Motor neuron (in vitro differentiated cells): ENCODE data around the gene TCN2. TPM values are rescaled to one million over a fixed set of nuclear protein-coding genes. Genes with fewer than 3 reads are reported as not detected.

Source experiments
- ATAC-seq, 8 experiments: fragments of 200-7000 bp; cut with Tn5 transposase; replicated peaks in 6 of 8; 2 replicates each; pipeline ENCODE4 v1.8.0; 2021; ENCODE audit warnings: mild to moderate bottlenecking in 8 of 8, moderate library complexity in 8 of 8
- H3K27ac ChIP-seq, 2 donors: fragments of 250-450 bp; sonication (Bioruptor Pico); 2 replicates each; pipeline ENCODE4 v1.9.0; 2021; ENCODE audit warnings: antibody characterized with exemption in 2 of 2, mild to moderate bottlenecking in 2 of 2, moderate library complexity in 1 of 2
- H3K4me1 ChIP-seq, 2 donors: fragments of 250-450 bp; sonication (Bioruptor Pico); replicated peaks in 1 of 2; 2 replicates each; pipeline ENCODE4 v1.6.1; 2021; ENCODE audit warnings: antibody characterized with exemption in 2 of 2, mild to moderate bottlenecking in 2 of 2, moderate library complexity in 1 of 2
- H3K4me3 ChIP-seq, 5 donors: fragments of 250-450 bp; sonication (Bioruptor Pico); 2 replicates each; pipeline ENCODE4 v1.9.0; 2021; ENCODE audit warnings: antibody characterized with exemption in 5 of 5, mild to moderate bottlenecking in 5 of 5, moderate library complexity in 4 of 5
- WGBS, 10 experiments: fragments of 450-650 bp; shearing (Covaris generic); methylation state at CpG; one replicate each; pipeline ENCODE4 v1.0.0; 2022; 5-methylcytosine and 5-hydroxymethylcytosine counted together
- in situ Hi-C, 9 experiments: fragments of 400-800 bp; cut with MboI; loops; one replicate each; pipeline ENCODE4 v1.15.0; 2021; ENCODE audit warnings: low sequenced_read_pairs in 9 of 9, low pct_unique_long_range_greater_than_20kb in 2 of 9; ENCODE audit not compliant: unreplicated experiment in 9 of 9
- total RNA-seq, 8 experiments: library from RNA; unstranded; fragments of 300-600 nt; gene quantifications; 2 replicates each; pipeline versions ENCODE4 v1.2.3 to v1.2.4, GENCODE V29; 2022

Gene TCN2
- total RNA-seq, 8 experiments from 2014 or later, result 1.8 to 70.6 (median 7.9) TPM

GRCh38 chr22:30646518-30647160 lies 39.7 kb downstream of the TCN2 start:
- Histone ChIP-seq H3K27ac (no peak overlapping the region), H3K4me3 (no peak overlapping the region), H3K4me1 (no peaks in the 10 kb centered on the region)
- no peak for ATAC-seq
- WGBS, 10 experiments, result 97 to 100% (median 100%) methylated on average over 1 to 10 of the region's 25 CpGs; no CpG with 5 or more reads in 7 of the 10 experiments
- in situ Hi-C loops, result loop anchor here in 2 of 9 experiments (25.0 kb wide), 1 partner anchor 116 kb away; no protein-coding TSS in a partner anchor

DNA sequence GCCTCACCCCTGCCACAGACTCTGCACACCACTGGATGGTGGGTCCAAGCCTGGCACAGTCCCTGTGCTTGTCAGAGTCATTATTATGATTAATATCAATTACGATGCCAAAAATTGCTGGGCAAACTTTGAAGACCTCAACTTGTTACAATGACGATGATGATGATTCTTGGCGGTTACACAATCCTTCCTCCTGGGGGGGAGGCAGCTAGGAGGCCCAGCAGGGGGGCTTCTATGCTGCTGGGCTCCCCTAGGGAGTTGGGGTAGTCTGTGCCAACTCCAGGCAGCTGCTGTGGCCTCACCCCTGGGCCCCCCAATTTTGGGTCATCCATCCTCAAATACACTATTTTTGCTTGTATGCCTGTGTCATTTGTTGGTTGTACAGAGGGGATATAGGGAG lies 40.6 kb downstream of the TCN2 start:
- 76 to 93% methylated on average over 3 of the region's 3 CpGs; no CpG with 5 or more reads in 8 of the 10 experiments for WGBS, 10 experiments
- in situ Hi-C loops, result loop anchor here in 2 of 9 experiments (25.0 kb wide), 1 partner anchor 115 kb away; no protein-coding TSS in a partner anchor
- Histone ChIP-seq H3K4me3 (no peak overlapping the region), H3K4me1 (no peaks in the 10 kb centered on the region), H3K27ac (no peak overlapping the region)
- ATAC-seq, result no peak

- no peak overlapping the region for H3K27ac ChIP-seq
- H3K4me3 ChIP-seq, result no peak overlapping the region
- H3K4me1 ChIP-seq, result no peaks in the 10 kb centered on the region
- in situ Hi-C loops, result loop anchor here in 2 of 9 experiments (25.0 kb wide), 1 partner anchor 113 kb away; no protein-coding TSS in a partner anchor
- ATAC-seq, result no peak
- 40 to 100% (median 100%) methylated on average over 1 of the region's 3 CpGs; no CpG with 5 or more reads in 6 of the 10 experiments for WGBS, 10 experiments
Observed at GRCh38 chr22:30648825-30649224, 41.9 kb downstream of the TCN2 start.

DNA sequence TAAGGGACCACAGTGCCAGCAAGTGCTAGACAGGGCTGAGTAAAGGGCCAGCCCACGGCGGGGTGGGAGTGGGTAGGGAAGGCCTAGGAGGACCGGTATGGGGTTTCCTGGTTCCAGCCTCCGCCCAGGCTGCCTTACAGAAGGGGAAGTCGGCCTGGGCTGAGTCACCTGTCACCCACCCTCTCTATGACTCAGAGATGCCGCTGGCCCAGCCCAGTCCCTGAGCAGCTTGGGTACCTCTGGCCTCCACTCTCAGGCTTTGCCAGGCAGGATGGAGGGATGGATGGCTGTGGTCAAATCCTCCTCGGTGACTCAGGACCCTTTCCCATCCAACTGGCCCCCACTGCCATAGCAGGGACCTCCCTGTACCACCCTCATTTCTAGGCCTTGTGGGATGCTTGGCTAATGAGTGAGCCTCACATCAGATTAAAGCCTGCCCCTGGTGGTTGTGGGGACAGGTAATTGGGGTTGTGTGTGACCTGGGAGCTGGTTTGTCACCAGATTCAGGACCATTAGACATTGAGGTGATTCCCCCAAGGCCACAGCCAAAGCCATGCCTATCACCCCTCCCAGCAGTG lies 42.5 kb downstream of the TCN2 start:
- WGBS, 10 experiments, result 17 to 58% (median 27%) methylated on average over 1 to 5 of the region's 7 CpGs; no CpG with 5 or more reads in 7 of the 10 experiments
- in situ Hi-C loops, result loop anchor here in 3 of 9 experiments (25.0 kb wide), 2 partner anchors 113 to 263 kb away; no protein-coding TSS in a partner anchor
- no peak overlapping the region for H3K27ac ChIP-seq
- H3K4me1 ChIP-seq, result no peaks in the 10 kb centered on the region
- H3K4me3 ChIP-seq, result no peak overlapping the region
- peak; percentile 53 to 99 (median 90) for ATAC-seq

- no peak overlapping the region for H3K27ac ChIP-seq
- no peaks in the 10 kb centered on the region for H3K4me1 ChIP-seq
- 36 to 100% (median 80%) methylated on average over 1 to 4 of the region's 5 CpGs; no CpG with 5 or more reads in 3 of the 10 experiments for WGBS, 10 experiments
- no peak overlapping the region for H3K4me3 ChIP-seq
- in situ Hi-C loops, result loop anchor here in 1 of 9 experiments (25.0 kb wide), 1 partner anchor 262 kb away; no protein-coding TSS in a partner anchor
- peak in 2 of 8 experiments; percentile 32 to 78 for ATAC-seq
Observed at GRCh38 chr22:30650508-30651116, 43.6 kb downstream of the TCN2 start.

- WGBS, 10 experiments, result 33 to 80% (median 79%) methylated on average over 1 to 2 of the region's 2 CpGs; no CpG with 5 or more reads in 7 of the 10 experiments
- in situ Hi-C loops, result loop anchor here in 1 of 9 experiments (25.0 kb wide), 1 partner anchor 259 kb away; no protein-coding TSS in a partner anchor
Observed at GRCh38 chr22:30652852-30653251, 45.9 kb downstream of the TCN2 start.

GRCh38 chr22:30654361-30654760 lies 47.4 kb downstream of the TCN2 start:
- in situ Hi-C loops, result loop anchor here in 1 of 9 experiments (25.0 kb wide), 1 partner anchor 258 kb away; no protein-coding TSS in a partner anchor
- WGBS, 10 experiments, result 60 to 100% (median 93%) methylated on average over 1 to 10 of the region's 14 CpGs; no CpG with 5 or more reads in 4 of the 10 experiments
- Histone ChIP-seq H3K4me3 (no peak overlapping the region), H3K27ac (no peak overlapping the region), H3K4me1 (no peaks in the 10 kb centered on the region)
- ATAC-seq, result no peak

More at GRCh38 chr22:30652852-30653251, 45.9 kb downstream of the TCN2 start:
- Histone ChIP-seq H3K27ac (no peak overlapping the region), H3K4me1 (no peaks in the 10 kb centered on the region), H3K4me3 (no peak overlapping the region)
- peak in 2 of 8 experiments; percentile 78 to 80 for ATAC-seq

DNA sequence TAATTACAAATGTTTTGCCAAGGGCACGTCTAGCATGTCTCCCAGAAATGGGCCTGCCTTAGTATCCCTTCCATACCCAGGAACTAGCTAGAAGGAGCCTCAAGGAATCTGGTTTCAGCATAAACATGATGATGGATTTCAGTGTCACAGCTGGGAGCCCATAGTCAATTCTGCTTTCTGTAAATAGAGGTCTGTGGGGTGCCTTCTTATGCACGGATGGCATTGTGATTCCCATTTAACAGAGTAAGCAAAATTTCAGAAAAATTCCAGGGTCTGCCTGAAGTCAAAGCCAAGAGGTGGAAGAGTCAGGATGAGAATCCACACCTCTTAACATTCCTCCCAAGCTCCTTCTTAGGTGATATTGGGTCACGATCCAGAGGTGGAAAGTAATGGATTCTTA lies 48.6 kb downstream of the TCN2 start:
- 0 to 100% (median 17%) methylated on average over 1 to 3 of the region's 3 CpGs; no CpG with 5 or more reads in 2 of the 10 experiments for WGBS, 10 experiments
- in situ Hi-C loops, result loop anchor here in 1 of 9 experiments (25.0 kb wide), 1 partner anchor 257 kb away; no protein-coding TSS in a partner anchor
- no peak overlapping the region for H3K27ac ChIP-seq
- H3K4me3 ChIP-seq, result no peak overlapping the region
- H3K4me1 ChIP-seq, result no peaks in the 10 kb centered on the region
- no peak for ATAC-seq

- in situ Hi-C loops, result loop anchor here in 1 of 9 experiments (25.0 kb wide), 1 partner anchor 250 kb away; no protein-coding TSS in a partner anchor
- ATAC-seq, result peak in 1 of 8 experiments; percentile 45
- no peak overlapping the region for H3K27ac ChIP-seq
- no peak overlapping the region for H3K4me3 ChIP-seq
- 76 to 100% (median 90%) methylated on average over 1 to 3 of the region's 4 CpGs; no CpG with 5 or more reads in 2 of the 10 experiments for whole genome bisulfite sequencing, 10 experiments
- H3K4me1 ChIP-seq, result peaks cover 0 to 2% of the 10 kb centered on the region in 2 donors
Observed at GRCh38 chr22:30662040-30662439, 55.1 kb downstream of the TCN2 start.

DNA sequence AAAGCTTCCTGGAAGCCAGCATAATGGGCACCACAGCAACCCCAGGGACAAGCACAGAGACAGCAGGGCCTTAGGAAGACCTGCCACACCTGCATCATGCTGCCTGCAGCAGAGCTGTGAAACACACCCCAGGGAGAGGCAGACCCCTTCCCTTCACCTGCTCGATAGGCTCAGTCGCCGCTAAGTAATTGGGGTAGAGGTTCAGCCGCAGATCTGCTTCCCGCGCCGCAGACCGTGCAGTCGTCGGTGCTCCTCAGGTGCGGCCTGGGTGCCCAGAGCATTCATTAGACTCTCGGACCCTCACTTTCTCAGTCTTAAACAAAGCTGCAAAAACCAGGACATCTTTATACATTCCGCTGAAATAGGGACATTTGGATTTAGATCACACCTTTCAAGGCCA lies 57.8 kb downstream of the TCN2 start:
- WGBS, 10 experiments, result 60 to 100% (median 99%) methylated on average over 2 to 10 of the region's 13 CpGs; no CpG with 5 or more reads in 4 of the 10 experiments
- ATAC-seq, result no peak
- in situ Hi-C loops, result loop anchor here in 1 of 9 experiments (25.0 kb wide), 1 partner anchor 248 kb away; no protein-coding TSS in a partner anchor
- H3K27ac ChIP-seq, result no peak overlapping the region
- peaks cover 3 to 7% of the 10 kb centered on the region in 2 donors for H3K4me1 ChIP-seq
- no peak overlapping the region for H3K4me3 ChIP-seq

DNA sequence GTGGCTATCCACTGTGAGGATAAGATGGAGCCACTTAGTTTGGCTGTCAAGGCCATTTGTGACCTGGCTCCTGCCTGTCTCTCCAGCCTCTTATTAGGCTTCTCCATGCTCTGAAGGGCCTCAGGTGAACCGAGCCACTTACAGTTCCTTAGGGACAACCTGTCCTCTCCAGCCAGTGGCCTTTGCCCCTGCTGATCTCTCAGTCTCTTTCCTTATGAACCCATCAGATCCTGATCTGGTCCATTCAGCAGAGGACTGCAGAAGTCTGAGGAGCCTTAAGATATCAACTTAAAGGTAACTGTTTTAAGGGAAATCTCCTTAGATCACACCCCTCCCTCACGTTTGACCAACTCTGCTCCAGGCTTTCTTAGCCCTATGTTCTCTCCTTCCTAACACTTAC lies 58.3 kb downstream of the TCN2 start:
- no peak for ATAC-seq
- WGBS, 10 experiments, result 18 to 100% (median 54%) methylated on average over 1 to 2 of the region's 2 CpGs; no CpG with 5 or more reads in 6 of the 10 experiments
- H3K4me3 ChIP-seq, result no peak overlapping the region
- H3K4me1 ChIP-seq, result peaks cover 3 to 7% of the 10 kb centered on the region in 2 donors
- no peak overlapping the region for H3K27ac ChIP-seq
- in situ Hi-C loops, result loop anchor here in 1 of 9 experiments (25.0 kb wide), 1 partner anchor 247 kb away; no protein-coding TSS in a partner anchor

DNA sequence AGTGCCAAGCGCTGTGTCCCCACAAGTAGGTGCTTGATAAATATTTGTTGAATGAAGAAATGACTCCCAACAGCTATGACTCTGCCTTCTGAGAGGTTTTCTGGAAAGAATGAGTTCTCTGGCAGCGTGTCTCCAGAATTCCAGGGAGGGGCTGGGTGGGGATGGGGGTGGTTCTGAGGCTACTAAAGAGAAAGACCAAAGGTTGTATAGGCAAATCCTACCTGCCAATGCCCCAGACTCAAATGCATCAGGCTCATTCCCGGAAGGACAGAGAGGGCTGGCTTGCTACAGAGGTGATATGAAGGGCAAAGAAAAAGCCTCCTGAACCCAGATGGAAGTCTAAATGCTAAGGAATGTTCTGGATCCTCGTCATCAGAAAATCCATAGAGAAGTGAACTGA lies 58.8 kb downstream of the TCN2 start:
- no peak overlapping the region for H3K27ac ChIP-seq
- 75 to 100% (median 89%) methylated on average over 1 to 2 of the region's 4 CpGs; no CpG with 5 or more reads in 6 of the 10 experiments for WGBS, 10 experiments
- in situ Hi-C loops, result loop anchor here in 1 of 9 experiments (25.0 kb wide), 1 partner anchor 247 kb away; no protein-coding TSS in a partner anchor
- no peak overlapping the region for H3K4me3 ChIP-seq
- peaks cover 3 to 7% of the 10 kb centered on the region in 2 donors for H3K4me1 ChIP-seq
- ATAC-seq, result no peak
